ENCODE measurements around the gene RAP2A. TPM values are rescaled to one million over a fixed set of nuclear protein-coding genes. Genes with fewer than 3 reads are reported as not detected.

The RAP2A gene
- 28.5 and 30.4 TPM in 2 replicates for total RNA-seq

DNA sequence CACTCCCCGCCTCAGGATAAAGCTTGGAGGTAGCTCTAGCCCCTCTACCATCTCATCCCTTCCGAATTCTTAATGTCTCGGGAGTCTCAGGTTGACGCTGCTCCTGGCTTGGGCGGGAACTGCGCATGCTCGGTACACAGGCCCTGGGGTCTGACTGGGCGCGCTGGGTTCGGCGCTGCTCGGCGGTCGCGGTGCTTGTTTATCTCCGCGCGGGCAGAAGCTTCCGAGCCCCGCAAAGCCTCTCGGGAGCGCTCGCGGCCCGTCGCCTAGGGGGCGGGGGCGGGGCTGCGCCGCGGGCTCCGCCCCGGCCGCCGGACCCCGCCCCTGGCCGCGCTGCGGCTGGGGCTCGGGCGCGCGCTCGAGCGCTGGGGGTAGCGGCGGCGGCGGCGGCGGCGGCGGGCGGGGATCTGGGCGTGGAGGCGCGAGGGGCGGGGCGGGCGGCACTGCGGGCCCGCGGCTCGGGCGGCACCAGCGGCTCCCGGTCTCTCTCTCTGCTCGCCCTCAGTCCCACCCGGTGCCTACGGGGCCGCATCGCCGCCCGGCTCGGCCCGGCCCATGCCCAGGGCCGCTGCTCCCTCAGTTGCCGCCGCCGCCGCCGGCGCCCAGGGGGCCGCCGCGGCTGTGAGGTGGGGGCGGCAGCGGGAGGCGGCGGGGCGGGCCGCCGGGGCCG, at the start of gene RAP2A:
TSS of gene RAP2A (plus strand) at position 443 of the 670 bp plus-strand sequence. CDS start 302 bp downstream, outside the sequence.

Other genes with a start within 250 kb of the RAP2A start
- 46.3 and 51.3 TPM in 2 replicates for gene MBNL2, start 211.8 kb upstream of the RAP2A start, total RNA-seq

All from smooth muscle cell of trachea (primary cell).